WTC11 (cell line): ENCODE data around the gene CTDSPL2. TPM values are rescaled to one million over a fixed set of nuclear protein-coding genes. Genes with fewer than 3 reads are reported as not detected.

Experiments
- ATAC-seq: fragments of 200-7000 bp; cut with Tn5 transposase; 2 replicates; pipeline ENCODE4 v1.10.0; 2021; ENCODE audit warnings: mild to moderate bottlenecking, moderate library complexity
- CTCF ChIA-PET: fragments of 300-600 bp; sonication (Branson Sonifier 250); formaldehyde crosslinking; loops from one replicate; lab custom pipeline; 2021; ENCODE audit warnings: antibody characterized with exemption; lab: Charles Lee
- POLR2A ChIA-PET: fragments of 350-600 bp; sonication (Branson Sonifier 250); formaldehyde crosslinking; loops from one replicate; lab custom pipeline; 2021; ENCODE audit warnings: antibody characterized with exemption; lab: Charles Lee
- DNase-seq: peaks from one replicate; pipeline ENCODE4 v3.0.0; 2021; ENCODE audit warnings: low spot score
- H3K27ac Mint-ChIP-seq: 2 replicates; pipeline ENCODE4 v1.8.0; 2021; ENCODE audit warnings: mixed read lengths
- H3K27me3 Mint-ChIP-seq: 2 replicates; pipeline ENCODE4 v1.8.0; 2021; ENCODE audit warnings: low read depth, mild to moderate bottlenecking, moderate library complexity, mixed read lengths
- H3K36me3 Mint-ChIP-seq: 2 replicates; pipeline ENCODE4 v1.8.0; 2021; ENCODE audit warnings: mixed read lengths
- H3K4me1 Mint-ChIP-seq: 2 replicates; pipeline ENCODE4 v1.8.0; 2022; ENCODE audit warnings: mixed read lengths
- H3K4me3 Mint-ChIP-seq: 2 replicates; pipeline ENCODE4 v1.8.0; 2021; ENCODE audit warnings: mild to moderate bottlenecking, moderate library complexity, mixed read lengths
- H3K9me3 Mint-ChIP-seq: 2 replicates; pipeline ENCODE4 v1.8.0; 2021; ENCODE audit warnings: mixed read lengths
- ATF3 ChIP-seq: sonication (generic); formaldehyde crosslinking; conservative IDR thresholded peaks from 2 replicates; pipeline ENCODE4 v1.8.1; 2022; ENCODE audit warnings: mild to moderate bottlenecking, missing genetic modification reagents
- CBFB ChIP-seq: sonication (generic); formaldehyde crosslinking; IDR thresholded peaks from 2 replicates; pipeline ENCODE4 v1.8.1; 2022; ENCODE audit warnings: mild to moderate bottlenecking, low read depth, missing genetic modification reagents
- EMX1 ChIP-seq: fragments of 250-450 bp; sonication (Bioruptor Pico); IDR thresholded peaks from 2 replicates; pipeline ENCODE4 v1.8.0; 2021; ENCODE audit warnings: mild to moderate bottlenecking
- ESRRA ChIP-seq: sonication (generic); formaldehyde crosslinking; IDR thresholded peaks from 2 replicates; pipeline ENCODE4 v1.8.1; 2022; ENCODE audit warnings: mild to moderate bottlenecking, missing genetic modification reagents, borderline replicate concordance
- GRHL2 ChIP-seq: fragments of 250-450 bp; sonication (Bioruptor Pico); IDR thresholded peaks from 2 replicates; pipeline ENCODE4 v1.8.0; 2022; ENCODE audit warnings: mild to moderate bottlenecking, moderate library complexity; ENCODE audit not compliant: insufficient replicate concordance, severe bottlenecking
- HMGXB4 ChIP-seq: sonication (generic); formaldehyde crosslinking; IDR thresholded peaks from 2 replicates; pipeline ENCODE4 v1.8.1; 2023; ENCODE audit warnings: mild to moderate bottlenecking, moderate library complexity, missing genetic modification reagents
- IRF2 ChIP-seq: sonication (generic); formaldehyde crosslinking; IDR thresholded peaks from 2 replicates; pipeline ENCODE4 v1.8.0; 2022; ENCODE audit warnings: low read depth, missing genetic modification reagents, borderline replicate concordance
- JUN ChIP-seq: sonication (generic); formaldehyde crosslinking; IDR thresholded peaks from 2 replicates; pipeline ENCODE4 v1.8.0; 2023; ENCODE audit warnings: mild to moderate bottlenecking, missing genetic modification reagents
- KAT7 ChIP-seq: sonication (generic); formaldehyde crosslinking; IDR thresholded peaks from 2 replicates; pipeline ENCODE4 v1.8.1; 2023; ENCODE audit warnings: missing genetic modification reagents, mild to moderate bottlenecking, borderline replicate concordance
- NFATC4 ChIP-seq: fragments of 250-450 bp; sonication (Bioruptor Pico); IDR thresholded peaks from 2 replicates; pipeline ENCODE4 v1.9.0; 2021; ENCODE audit warnings: mild to moderate bottlenecking
- RELA ChIP-seq: sonication (generic); formaldehyde crosslinking; IDR thresholded peaks from 2 replicates; pipeline ENCODE4 v1.8.1; 2022; ENCODE audit warnings: missing genetic modification reagents, mild to moderate bottlenecking, borderline replicate concordance
- SMAD3 ChIP-seq: sonication (generic); formaldehyde crosslinking; IDR thresholded peaks from 2 replicates; pipeline ENCODE4 v1.8.0; 2022; ENCODE audit warnings: missing genetic modification reagents, mild to moderate bottlenecking, borderline replicate concordance
- SMAD4 ChIP-seq: sonication (generic); formaldehyde crosslinking; IDR thresholded peaks from 2 replicates; pipeline ENCODE4 v1.8.0; 2022; ENCODE audit warnings: mild to moderate bottlenecking, missing genetic modification reagents
- TCF7 ChIP-seq: sonication (generic); formaldehyde crosslinking; IDR thresholded peaks from 2 replicates; pipeline ENCODE4 v1.8.0; 2022; ENCODE audit warnings: mild to moderate bottlenecking, low read depth, missing genetic modification reagents, moderate library complexity
- USF2 ChIP-seq: sonication (generic); formaldehyde crosslinking; IDR thresholded peaks from 2 replicates; pipeline ENCODE4 v1.8.1; 2023; ENCODE audit warnings: mild to moderate bottlenecking, missing genetic modification reagents, moderate library complexity
- ZBTB43 ChIP-seq: sonication (generic); formaldehyde crosslinking; IDR thresholded peaks from 2 replicates; pipeline ENCODE4 v1.8.1; 2023; ENCODE audit warnings: mild to moderate bottlenecking, missing genetic modification reagents
- ZNF263 ChIP-seq: sonication (generic); formaldehyde crosslinking; IDR thresholded peaks from 2 replicates; pipeline ENCODE4 v1.8.1; 2022; ENCODE audit warnings: low read depth, mild to moderate bottlenecking, moderate library complexity, missing genetic modification reagents
- ZNF396 ChIP-seq: fragments of 250-450 bp; sonication (Bioruptor Pico); IDR thresholded peaks from 2 replicates; pipeline ENCODE4 v1.8.0; 2021; ENCODE audit warnings: mild to moderate bottlenecking, moderate library complexity, borderline replicate concordance
- ZNF532 ChIP-seq: fragments of 250-450 bp; sonication (Bioruptor Pico); IDR thresholded peaks from 2 replicates; pipeline ENCODE4 v1.9.0; 2021; ENCODE audit warnings: mild to moderate bottlenecking, borderline replicate concordance
- total RNA-seq: library from RNA; stranded (reverse); gene quantifications from 3 replicates; pipeline ENCODE4 v1.2.3, GENCODE V29; 2021

Gene CTDSPL2
- total RNA-seq, 1 experiment from 2014 or later = 65.2 TPM

GRCh38 chr15:44397869-44398268, 29.6 kb upstream of the CTDSPL2 start (continued):
- TF ChIP-seq ZNF532 (CRISPR knock-in tag) (no peak), NFATC4 (CRISPR knock-in tag) (no peak), SMAD3 (CRISPR knock-in tag) (no peak), ATF3 (no peak), ZBTB43 (CRISPR knock-in tag) (no peak), KAT7 (no peak), ESRRA (CRISPR knock-in tag) (no peak), TCF7 (CRISPR knock-in tag) (no peak)

GRCh38 chr15:44414001-44414400, 13.4 kb upstream of the CTDSPL2 start:
- no peak for ATAC-seq
- H3K27ac Mint-ChIP-seq = no peak overlapping the region
- no peak overlapping the region for H3K4me3 Mint-ChIP-seq
- no peak for DNase-seq
- H3K36me3 Mint-ChIP-seq = no peaks in the 10 kb centered on the region
- CTCF ChIA-PET = interaction anchor here (1.0 kb wide), 1 partner anchor 13 kb away, joined by 6 read pairs; no protein-coding TSS in a partner anchor
- POLR2A ChIA-PET = no interaction called here
- H3K9me3 Mint-ChIP-seq = no peaks in the 10 kb centered on the region
- TF ChIP-seq RELA (CRISPR knock-in tag) (no peak), JUN (CRISPR knock-in tag) (no peak), EMX1 (CRISPR knock-in tag) (no peak), ZNF263 (CRISPR knock-in tag) (no peak), SMAD4 (CRISPR knock-in tag) (no peak), HMGXB4 (CRISPR knock-in tag) (no peak), IRF2 (CRISPR knock-in tag) (no peak), GRHL2 (CRISPR knock-in tag) (no peak), CBFB (CRISPR knock-in tag) (no peak), USF2 (CRISPR knock-in tag) (no peak), ZNF396 (CRISPR knock-in tag) (no peak)
- TF ChIP-seq, all 79 proteins: peak for 0
- Mint-ChIP-seq H3K4me1 (no peaks in the 10 kb centered on the region), H3K27me3 (no peaks in the 10 kb centered on the region; the same call in 1 of the 2 replicates)
